ENCODE measurements around the gene SPECC1.

- TF ChIP-seq ZNF567 (CRISPR knock-in tag; IDR thresholded peaks at IDR 0.05; ENCODE audit: borderline replicate concordance) (no peak), HDAC2 (CRISPR knock-in tag; IDR thresholded peaks at IDR 0.05) (no peak), ZNF652 (CRISPR knock-in tag; IDR thresholded peaks at IDR 0.05; ENCODE audit: borderline replicate concordance, low read depth) (no peak), FOSL2 (CRISPR knock-in tag; IDR thresholded peaks at IDR 0.05) (no peak), CBX5 (CRISPR knock-in tag; IDR thresholded peaks at IDR 0.05; ENCODE audit: borderline replicate concordance) (no peak), ZNF317 (CRISPR knock-in tag; IDR thresholded peaks at IDR 0.05) (no peak), GABPA (IDR thresholded peaks at IDR 0.05; ENCODE audit: low read depth, low read length) (no peak), GABPA (CRISPR knock-in tag; IDR thresholded peaks at IDR 0.05; ENCODE audit: low read depth) (no peak), MED13 (CRISPR knock-in tag; IDR thresholded peaks at IDR 0.05) (no peak), CTCF (CRISPR knock-in tag; IDR thresholded peaks at IDR 0.05) (no peak), AFF4 (CRISPR knock-in tag; IDR thresholded peaks at IDR 0.05) (no peak), POLR2A (IDR thresholded peaks at IDR 0.05; ENCODE audit: insufficient read depth in 1 of 2, low read depth in 2 of 2, low read length in 2 of 2) (no peak), EZH2 (conservative IDR thresholded peaks at IDR 0.05; ENCODE audit: low read depth, low read length) (no peak), CHCHD3 (CRISPR knock-in tag; IDR thresholded peaks at IDR 0.05) (no peak), FOXA3 (CRISPR knock-in tag; IDR thresholded peaks at IDR 0.05) (no peak)
Observed at GRCh38 chr17:20243524-20243923, 234.4 kb downstream of the SPECC1 start.
